GM21390 (cell line): ENCODE data around the gene NPTX1.

ENCODE experiments used
- ATAC-seq: cut with Tn5 transposase; IDR thresholded peaks from one replicate; pipeline ENCODE4 v1.9.1; 2021; ENCODE audit not compliant: unreplicated experiment

Gene NPTX1

DNA sequence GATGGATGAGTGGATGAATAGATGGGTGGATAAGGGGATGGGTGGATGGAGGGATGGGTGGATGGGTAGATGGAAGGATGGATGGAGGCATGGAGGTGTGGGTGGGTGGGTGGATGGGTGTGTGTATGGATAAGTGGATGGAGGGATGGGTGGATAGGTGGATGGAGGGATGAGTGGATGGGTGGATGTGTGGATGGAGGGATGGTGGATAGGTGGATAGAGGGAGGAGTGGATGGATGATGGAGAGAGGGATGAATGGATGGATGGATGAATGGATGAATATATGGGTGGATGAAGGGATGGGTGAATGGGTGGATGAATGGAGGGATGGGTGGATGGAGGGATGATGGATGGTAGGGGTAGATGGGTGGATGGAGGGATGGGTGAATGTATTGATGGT lies 27.5 kb upstream of the NPTX1 start:
- ATAC-seq: no peak

DNA sequence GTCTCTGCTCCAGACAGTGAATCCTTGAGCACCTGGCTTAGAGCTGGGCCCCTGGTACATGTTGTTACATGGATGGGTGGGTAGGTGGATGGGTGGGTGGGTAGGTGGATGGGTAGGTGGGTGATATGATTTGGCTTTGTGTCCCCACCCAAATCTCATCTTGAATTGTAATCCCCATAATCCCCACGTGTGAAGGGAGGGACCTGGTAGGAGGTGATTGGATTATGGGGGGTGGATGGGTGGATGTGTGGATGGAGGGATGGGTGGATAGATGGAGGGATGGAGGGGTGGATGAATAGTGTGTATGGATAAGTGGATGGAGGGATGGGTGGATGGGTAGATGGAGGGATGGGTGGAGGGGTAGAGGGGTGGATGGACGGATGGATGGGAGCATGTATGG lies 26.6 kb upstream of the NPTX1 start:
- ATAC-seq: no peak

DNA sequence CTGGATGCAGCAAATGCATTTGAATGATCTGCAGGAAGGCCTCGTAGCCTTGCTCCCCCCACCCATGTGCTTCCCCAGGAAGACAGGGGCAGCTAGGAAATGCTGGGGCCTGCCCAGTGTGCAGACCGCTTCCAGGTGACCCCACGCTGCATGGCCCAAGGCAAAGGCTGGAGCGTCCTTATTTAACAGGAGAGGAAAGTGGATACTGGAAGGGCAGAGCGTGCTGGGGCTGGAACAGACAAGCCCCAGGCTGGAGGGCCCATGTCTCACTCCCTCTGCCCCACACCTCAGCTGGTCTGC lies 26.1 kb upstream of the NPTX1 start:
- no peak for ATAC-seq

DNA sequence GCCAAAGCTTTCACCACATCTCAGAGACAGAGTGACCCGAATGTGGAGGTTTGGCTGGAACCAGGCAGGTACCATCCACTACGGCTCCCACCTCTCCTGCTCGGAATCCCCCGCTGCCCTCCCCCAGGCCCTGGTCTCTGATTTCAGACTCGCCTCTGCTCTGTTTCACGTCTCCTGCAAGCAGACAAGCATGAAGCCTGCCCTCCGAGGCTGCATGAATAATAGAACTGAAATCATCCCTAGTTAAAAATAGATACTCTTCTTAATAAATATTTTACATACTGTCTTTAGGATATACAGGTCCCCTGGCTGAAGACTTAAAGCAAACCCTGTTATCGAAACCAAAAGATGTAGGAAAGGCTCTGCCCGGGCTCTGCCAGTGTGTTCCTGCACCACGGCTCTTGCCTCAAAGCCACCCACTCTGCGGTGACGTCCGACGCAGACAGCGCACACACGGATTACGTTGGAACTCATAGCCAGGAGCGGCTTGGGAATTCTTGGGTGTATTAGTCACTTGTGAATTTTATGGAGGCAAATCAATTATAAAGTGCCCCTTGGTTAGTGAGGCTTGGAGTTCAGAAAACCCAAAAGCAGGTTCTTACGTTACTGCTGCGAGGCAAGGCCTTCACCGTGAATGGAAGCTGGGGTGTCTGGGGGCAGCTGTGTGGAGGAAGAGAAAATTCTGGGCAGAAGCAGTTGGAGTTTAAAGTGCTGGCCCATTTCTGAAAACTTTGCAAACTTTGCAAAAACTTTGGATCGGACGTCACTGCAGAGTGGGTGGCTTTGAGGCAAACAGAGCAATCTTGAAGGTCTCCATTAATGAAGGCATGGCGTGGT lies 25.6 kb upstream of the NPTX1 start:
- ATAC-seq: no peak

DNA sequence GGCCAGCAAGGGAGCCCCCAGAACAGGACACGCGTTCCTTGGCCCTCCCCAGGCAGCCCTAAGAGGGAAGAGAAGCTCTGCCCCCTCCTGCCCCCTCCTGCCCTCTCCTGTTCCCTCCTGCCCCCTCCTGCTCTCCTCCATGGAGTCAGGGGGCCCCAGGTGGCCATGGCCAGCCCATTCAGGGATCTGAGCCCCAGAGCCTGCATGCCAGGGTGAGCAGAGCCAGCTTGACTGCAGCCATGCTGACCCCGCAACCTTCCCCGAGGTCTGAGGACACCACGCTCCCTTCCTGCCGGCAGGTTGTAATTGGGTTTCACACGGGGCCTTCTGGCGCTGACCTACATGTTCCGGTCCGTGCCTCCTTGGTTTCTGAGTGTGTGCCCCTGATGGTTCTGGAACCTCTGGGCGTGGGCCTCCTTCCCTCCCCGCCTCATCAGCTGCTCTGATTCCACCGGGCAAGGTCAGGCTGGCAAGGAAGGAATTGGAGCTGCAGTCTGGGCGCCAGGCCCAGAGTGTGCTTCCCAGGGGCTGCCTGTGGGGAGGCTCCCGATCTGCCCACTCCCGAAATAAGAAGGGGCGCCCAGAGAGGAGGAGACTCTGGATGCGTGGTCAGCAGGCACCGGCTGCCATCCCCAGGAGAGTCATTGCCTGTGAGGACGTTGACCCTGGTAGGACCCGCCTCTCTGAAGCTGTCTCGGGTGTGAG lies 23.7 kb upstream of the NPTX1 start:
- no peak for ATAC-seq

DNA sequence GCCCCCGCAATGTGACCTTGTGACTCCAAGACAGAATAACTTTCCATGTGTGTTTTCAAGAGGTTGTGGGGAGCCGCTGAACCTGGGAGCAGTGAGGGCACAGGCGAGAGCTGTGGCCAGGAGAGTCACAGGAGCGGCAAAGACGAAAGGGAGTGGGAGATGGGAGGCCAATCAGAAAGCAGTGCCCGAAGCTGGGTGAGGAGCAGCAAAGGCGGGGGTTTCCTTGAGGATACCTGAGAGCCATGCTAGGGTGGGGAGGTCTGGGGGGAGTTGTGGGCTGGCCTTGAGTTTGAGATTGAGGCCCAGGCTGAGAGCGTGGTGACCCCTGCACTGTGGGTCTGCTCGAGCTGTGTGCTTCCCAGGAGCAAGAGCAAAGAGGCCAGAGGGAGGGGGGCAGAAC lies 23.2 kb upstream of the NPTX1 start:
- ATAC-seq: no peak

DNA sequence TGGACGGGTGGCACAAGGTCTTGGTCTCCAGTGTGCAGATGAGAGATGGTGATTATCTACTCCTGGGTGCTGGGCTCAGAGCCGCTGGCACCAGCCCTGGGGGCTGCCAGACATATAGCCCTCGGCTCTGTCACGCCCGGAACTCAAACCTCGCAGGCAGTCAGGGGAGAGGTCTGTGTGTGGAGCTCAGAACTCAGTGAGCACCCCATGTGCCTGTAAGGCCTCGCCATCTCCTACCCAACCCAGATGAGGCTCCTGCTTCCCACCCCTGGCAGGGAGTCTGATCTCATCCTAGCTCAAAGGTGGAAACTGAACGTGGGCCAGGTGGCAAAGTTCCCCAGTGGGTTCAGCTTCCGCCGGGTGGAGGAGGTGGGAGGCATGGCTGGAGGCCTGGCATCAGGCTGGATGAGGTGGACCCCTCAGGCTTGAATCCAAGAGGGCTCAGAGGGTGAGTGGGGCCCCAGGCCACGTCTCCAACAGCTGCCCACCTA lies 22.6 kb upstream of the NPTX1 start:
- no peak for ATAC-seq

DNA sequence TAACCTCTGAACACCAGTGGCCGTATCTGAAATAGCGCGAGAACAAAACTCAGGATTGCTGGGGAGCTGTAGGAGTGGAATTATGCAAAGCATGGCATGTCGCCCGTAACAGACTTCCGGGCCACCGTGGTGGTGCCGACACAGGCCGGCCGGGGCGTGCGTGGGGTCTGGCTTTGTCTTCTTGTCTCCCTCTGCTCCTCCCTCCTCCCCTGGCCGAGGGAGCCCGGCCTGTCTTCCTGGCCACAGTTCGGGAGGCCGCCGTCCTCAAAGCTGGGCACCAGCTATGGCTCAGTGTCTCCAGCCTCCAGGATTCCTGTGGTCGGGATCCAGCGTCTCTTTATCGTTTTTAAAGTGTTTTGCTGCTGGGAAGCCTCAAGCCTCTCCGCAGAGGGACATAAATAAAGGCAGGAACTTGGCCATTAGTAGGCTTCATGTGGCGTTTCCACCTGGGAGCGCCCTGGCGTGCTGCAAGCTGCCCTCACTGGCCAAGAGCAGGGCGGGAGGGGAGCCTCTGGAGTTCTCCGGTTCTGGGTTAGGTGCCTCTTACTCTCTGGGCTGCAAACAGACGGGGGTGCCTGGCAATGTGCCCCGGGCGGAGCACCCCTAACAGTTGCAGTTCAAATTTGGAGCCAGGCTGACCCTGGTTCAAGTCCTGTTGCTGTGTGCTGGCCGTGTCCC lies 22.0 kb upstream of the NPTX1 start:
- no peak for ATAC-seq

DNA sequence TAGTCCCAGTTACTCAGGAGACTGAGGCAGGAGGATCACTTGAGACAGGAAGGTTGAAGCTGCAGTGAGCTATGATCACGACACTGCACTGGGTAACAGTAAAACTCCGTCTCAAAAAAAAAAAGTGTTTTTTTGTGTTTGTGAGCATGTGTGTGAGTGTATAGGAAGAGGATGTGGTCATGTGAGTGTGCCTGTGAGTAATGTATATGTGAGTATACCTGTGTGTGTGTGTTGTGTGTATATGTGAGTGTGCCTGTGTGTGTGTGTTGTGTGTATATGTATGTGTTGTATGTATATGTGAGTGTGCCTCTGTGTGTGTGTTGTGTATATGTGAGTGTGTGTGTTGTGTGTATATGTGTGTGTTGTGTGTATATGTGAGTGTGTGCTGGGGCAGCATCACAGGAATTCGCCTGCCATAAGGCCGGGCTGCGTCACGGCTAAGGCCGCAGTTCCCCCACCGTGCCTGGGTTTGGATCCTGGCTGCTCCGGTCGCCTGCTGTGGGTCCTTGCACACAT lies 21.4 kb upstream of the NPTX1 start:
- no peak for ATAC-seq

DNA sequence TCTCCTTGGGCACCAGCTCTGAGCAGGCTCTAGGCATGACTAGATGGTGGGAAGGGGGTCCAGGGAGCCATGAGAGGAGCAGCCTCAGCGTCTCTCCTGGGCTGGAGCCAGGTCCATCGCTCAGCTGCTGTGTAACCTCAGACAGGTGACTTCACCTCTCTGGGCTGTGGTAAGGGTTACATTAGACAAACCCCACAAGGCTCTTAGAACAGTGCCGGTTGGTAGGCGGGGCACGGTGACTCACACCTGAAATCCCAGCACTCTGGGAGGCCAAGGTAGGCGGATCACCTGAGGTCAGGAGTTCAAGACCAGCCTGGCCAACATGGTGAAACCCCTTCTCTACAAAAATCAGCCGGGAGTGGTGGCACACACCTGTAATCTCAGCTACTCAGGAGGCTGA lies 18.1 kb upstream of the NPTX1 start:
- ATAC-seq: no peak

DNA sequence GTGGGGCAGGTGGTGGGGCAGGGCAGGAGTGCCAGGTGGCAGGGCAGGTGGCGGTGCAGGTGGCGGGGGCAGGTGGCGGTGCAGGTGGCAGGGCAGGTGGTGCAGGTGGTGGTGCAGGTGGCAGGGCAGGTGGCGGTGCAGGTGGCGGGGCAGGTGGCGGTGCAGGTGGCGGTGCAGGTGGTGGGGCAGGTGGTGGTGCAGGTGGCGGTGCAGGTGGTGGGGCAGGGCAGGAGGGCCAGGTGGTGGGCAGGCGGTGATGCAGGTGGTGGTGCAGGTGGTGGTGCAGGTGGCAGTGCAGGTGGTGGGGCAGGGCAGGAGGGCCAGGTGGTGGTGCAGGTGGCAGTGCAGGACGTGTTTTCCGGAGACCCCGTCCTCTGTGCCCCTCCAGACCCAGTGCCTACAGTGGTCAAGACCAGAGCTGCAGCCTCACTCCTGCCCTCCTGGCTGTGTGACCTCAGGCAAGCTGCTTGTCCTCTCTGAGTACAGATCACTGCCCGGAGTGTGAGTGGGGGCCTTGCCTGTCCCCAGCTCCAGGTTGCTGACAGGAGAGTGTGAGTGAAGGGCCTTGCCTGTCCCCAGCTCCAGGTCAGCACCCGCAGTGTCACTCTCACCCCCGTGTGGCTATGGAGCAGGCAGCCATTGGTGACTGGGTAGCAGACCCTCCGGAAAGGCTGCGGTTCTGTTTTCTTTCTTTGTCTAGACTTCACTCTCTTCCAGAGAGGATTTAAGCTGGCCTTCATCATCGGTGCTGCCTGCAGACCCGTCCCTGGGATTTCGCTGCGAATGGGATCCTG lies 16.1 kb upstream of the NPTX1 start:
- no peak for ATAC-seq

DNA sequence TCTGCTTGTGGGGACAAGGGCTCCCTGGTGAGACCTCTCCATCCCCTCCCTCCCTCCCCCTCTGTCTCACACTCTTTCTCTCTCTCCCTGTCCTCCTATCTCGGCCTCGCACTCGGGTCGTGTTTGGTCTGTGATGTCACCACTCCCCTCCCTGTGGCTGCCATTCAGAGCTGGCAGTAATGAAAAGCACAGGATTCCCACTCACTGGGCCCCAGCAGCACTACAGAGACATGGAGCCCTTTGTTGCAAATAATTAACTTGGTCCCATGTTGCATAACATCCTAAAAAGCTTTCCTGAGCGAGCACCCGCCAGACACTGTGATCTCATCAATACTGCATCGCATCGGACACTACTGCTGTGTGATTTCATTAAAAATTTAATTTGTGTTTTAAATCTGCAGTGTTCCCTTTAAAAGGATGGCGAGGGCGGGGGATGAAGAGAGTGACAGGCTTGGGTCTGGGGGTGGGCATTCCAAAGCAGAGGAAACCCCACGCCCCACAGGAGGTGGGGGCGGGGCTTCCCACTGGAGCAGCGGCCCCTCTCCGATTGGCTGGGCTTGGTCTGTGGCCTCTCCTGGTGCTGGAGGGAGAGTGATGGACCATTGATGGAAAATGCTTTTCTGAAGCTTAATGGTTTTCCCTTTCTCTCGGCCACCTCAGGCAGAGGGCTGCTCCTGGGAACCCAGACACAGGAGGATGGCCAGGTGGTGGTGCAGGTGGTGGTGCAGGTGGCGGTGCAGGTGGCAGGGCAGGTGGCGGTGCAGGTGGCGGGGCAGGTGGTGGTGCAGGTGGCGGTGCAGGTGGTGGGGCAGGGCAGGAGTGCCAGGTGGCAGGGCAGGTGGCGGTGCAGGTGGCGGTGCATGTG lies 15.3 kb upstream of the NPTX1 start:
- no peak for ATAC-seq

DNA sequence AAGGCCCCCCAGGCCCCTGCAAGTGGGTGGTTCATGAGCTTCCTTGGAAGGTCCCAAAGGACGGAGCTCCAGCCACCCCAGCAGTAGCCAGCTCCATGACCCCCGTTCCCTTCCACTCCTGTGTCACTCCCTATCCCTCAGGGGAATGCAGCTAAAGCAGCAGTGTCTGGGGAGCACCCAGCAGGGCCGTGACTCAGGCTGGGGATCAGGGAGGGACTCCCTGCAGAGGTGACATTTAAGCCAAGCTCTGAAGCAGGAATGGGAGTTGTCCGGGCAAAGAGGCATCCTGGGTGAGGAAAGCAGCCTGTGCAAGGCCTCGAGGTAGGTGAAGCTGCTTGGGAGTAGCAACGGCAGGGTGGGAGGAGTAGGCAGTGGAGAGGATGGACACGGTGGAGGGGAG lies 11.1 kb upstream of the NPTX1 start:
- no peak for ATAC-seq

DNA sequence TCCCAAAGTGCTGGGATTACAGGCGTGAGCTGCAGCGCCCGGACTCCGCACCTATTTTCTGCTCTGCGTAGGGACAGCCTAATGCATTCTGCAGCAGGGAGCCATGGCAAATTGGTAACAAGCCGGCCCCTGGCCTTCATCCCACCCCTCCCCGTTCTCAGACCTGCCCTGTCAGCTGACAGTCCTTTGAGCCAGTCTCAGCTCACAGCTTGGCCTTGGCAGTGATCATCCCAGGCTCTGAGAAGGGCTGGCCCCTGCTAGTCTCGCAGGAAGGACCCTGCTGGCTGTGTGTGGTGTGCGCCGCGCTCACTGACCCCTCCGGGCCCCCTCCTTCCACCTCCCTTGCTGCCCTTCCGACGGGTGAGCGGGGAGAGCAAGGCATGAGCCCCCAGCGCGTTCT lies 10.3 kb upstream of the NPTX1 start:
- no peak for ATAC-seq

DNA sequence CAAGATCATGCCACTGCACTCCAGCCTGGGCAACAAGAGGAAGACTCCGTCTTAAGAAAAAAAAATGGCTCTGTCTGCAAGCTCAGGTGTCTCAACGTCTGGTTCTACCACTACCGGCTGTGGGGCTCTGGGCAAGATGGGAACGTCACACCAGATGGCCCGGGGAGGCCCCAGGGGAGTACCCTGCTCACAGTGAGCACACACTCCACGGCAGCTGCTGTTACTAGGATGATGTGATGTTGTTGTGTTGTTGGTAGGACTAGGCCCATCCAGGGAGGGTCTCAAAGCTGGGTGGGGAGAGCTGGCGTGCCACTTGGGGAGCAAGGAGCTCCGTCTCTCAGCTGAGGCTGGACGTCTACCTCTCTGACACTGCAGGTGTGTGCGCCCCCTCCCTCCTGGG lies 9.4 kb upstream of the NPTX1 start:
- ATAC-seq: no peak

DNA sequence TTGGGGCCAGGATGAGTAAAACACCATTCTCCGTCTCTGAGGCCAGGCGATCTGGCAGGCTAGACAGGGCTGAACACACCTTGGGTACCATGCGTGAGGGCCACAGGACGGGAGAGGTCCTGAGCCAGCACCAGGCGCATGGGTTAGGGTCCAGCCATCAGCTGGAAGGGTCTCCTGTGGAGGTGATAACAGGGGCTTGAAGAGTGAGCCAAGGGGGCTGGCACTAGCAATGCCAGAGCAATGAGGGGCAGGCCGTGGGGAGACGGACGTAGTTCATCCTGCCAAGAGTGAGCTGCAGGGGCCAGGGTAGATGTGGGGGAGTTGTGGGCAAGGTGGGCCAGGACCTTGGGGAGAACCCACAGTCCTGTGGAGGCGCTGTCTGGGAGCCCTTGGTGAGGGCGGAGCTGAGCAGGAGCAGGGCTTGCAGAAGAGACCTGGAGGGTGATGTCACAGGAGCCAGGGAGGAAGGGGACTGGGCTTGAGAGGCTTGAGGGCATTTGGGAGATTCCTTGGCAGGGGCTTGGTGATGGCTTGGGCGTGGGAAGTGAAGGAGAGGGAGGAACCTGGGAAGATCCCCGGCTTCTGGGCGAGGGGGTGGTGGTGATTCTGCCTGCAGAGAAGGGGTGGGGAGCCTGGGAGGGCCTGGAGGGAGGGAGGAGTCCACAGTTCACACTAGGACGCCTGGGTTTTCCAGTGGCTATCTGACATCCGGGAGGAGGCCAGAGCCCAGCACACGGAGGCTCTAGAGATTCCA lies 6.3 kb upstream of the NPTX1 start:
- no peak for ATAC-seq

DNA sequence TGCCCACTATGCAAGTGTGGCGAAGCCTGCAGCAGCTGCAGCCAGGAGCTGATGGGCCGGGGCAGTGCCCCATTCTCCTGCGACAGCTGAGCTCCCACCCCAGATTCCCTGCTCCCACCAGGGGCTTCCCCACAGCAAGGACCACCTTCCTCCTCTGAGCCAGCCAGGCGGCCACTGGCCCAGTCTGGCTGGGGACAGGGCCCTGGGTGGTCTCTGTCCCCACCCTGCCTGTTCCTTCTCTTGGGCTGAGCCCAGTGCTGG lies 5.6 kb upstream of the NPTX1 start:
- no peak for ATAC-seq

DNA sequence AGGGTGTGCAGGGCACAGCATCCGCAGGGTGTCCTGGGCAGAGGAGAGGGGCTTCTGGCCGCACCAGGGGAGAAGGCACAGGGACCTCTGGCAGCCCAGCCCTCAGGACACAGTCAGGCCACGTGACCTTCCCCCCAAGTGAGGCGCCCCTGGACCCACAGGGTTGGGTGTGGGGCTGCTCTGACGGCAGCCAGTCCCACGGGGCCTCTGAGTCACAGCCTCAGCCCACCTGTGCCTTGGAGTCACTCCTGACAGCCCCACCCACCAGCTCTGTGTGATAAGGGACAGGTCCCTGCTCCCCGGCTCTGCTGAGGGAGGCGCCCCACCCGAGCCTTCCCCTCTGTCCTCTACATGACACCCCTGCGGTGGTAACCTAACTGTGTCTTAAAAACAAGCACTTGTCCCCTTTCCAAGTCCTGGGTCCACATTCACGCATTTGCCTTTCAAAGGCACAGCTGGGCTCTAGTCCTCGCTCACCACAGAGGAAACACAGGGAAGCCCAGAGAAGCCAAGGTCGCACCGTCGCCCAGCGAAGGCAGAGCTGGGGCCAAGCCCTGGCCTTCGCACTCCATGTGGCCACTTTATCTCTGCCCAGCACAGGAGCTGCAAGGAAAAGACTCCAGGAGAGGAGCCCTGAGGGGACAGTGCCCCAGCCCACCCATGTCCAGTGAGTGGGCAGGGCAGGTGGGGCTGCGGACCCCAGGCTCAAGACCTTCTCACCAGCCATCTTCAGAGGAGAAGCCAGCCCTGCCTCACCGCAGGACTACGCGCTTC lies 5.1 kb upstream of the NPTX1 start:
- no peak for ATAC-seq

DNA sequence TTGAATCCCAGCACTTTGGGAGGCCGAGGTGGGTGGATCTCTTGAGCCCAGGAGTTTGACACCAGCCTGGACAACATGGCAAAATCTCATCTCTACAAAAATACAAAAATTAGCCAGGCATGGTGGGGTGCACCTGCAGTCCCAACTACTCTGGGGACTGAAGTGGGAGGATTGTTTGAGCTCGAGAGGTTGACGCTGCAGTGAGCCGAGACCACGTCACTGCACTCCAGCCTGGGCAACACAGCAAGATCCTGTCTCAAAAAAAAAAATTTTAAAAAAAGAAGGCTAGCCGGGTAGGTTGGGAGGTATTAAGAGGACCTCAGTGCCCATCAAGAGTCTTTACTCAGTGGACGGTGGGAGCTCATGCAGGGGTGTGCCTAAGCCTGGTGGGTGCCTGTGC lies 3.8 kb upstream of the NPTX1 start:
- no peak for ATAC-seq
